NCI-H1105 treated with DMSO at 0.1 percent for 48 hours (cell line): ENCODE measurements around the gene DNAL4.

ENCODE experiments used
- DNase-seq: peaks from one replicate; lab custom pipeline; 2025; lab: John Stamatoyannopoulos, UW

Gene DNAL4, protein sequence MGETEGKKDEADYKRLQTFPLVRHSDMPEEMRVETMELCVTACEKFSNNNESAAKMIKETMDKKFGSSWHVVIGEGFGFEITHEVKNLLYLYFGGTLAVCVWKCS

GRCh38 chr22:38793721-38794466 is at the start of gene DNAL4:
Gene DNAL4, minus strand, starts transcription at chr22:38794143. Its CDS starts 11,412 bp downstream, at chr22:38782731.
- DNase-seq = peak; percentile 95

GRCh38 chr22:38843201-38843656 is 49.3 kb upstream of the DNAL4 start:
- DNase-seq = peak; percentile 52

GRCh38 chr22:38842512-38843200 is 48.7 kb upstream of the DNAL4 start:
- no peak for DNase-seq

DNA sequence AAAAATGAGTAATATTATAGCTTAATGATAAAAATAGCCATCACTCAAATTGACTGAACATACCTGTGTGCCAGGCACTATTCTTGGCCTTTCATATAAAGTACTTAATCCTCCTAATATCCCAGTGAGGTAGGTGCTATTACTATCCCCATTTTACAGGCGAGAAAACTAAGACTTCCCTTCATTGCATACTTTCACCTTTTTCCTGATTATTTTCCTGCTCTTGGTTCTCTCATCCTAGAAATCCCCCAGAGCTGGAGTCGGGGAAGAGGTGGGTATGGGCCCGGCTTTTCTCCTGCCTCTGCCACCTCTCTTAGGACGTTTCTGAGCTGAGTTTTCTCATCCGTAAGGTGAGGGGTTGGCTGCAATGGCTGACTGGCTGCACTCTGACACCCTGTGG is 47.7 kb upstream of the DNAL4 start:
- no peak for DNase-seq

- DNase-seq = peak; percentile 82
Observed at GRCh38 chr22:38841211-38841610, 47.3 kb upstream of the DNAL4 start.

DNA sequence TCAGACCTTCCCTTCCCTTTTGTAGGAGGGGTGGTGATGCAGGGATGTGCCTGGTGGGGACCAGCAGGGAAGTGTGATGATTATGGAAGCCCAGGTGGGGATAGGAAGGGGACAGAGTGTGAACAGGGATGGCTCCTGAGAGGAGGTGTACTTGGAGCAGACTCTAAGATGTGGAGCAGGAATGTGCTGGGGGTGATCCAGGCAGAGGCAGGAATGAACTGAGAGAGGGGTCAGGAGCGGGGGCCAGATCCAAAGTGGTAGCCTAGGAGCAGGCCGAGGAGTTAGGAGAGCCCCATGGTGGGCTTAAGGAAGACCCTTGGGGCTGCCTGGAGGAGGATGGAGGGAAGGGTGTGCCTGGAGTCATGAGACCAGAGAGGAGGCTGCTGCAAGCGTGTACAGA is 46.2 kb upstream of the DNAL4 start:
- DNase-seq = no peak

DNA sequence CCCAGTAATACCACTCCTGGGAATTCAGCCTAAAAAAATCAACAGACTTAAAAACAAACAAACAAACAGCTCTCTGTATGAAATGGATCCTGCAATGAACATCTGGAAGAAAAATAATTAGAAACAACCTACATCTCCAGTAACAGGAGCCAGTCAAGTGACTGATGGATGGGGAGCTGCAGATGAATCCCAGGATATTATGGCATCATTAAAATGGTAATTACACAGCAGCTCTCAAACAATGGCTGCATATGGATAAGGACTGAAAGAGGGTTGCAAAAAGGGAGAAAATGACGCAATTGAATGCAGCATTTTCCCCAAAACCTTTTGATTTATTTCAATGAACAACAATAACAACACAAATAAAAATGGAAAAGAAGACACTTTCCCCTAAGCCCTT is 45.7 kb upstream of the DNAL4 start:
- peak; percentile 76 for DNase-seq

DNA sequence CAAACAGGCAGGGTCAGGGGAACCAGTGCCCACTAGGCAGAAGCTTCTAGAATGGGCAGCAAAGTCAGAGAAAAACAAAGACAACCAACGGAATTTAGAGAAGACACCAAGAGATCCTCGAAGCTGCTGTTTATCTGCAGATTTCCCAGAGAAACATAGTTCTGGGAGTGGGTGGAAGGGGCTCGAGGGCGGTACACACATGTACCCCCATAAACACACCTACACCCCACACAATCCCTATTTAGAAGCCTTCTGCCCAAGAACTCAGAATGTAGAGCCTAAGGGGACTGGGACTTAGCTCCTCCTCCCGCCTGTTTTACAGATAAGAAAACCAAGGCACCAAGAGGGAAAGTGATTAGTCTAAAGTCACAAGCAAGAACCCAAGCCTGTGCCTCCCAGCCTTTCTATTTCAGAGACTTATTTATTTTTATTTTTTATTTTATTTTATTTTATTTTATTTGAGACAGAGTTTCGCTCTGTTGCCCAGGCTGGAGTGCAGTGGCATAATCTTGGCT is 43.5 kb upstream of the DNAL4 start:
- DNase-seq = no peak

DNA sequence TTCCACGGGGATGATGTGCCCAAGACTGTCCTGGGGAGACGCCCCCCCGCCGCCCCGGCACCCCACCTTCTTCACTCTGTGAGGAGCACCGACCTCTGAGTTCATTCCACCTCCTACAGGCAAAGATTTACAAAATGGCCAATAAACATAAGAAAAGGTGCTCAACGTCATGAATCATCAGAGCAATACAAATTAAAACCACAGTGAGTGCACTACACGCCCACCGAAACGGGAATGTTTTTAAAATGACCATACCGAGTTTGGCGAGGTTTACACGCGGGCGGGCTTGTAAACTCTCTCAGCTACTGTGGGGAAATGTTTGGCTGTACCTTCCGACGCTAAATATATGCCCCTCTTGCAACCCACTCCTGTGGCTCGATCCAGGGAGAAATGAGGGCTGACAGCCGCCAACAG is 42.0 kb upstream of the DNAL4 start:
- DNase-seq = no peak

DNA sequence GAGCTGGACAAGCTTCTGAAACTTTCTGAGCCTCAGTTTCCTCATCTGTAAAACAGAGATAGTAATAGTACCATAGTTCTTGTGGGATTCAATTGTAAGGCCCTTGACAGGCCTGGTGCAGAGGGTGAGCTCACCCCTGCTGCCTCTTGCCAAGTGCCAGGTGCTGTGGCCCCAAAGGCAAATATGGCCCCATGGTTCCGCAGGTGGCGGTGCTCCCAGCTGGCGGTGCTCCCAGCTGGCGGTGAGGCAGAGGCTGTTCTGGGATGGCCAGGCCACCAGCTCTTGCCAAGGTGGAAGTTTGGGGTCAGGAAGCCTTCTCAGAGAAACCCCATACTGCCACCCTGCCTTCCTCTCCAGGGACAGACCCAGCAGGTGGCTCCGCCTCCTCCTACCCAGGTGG is 41.0 kb upstream of the DNAL4 start:
- no peak for DNase-seq

DNA sequence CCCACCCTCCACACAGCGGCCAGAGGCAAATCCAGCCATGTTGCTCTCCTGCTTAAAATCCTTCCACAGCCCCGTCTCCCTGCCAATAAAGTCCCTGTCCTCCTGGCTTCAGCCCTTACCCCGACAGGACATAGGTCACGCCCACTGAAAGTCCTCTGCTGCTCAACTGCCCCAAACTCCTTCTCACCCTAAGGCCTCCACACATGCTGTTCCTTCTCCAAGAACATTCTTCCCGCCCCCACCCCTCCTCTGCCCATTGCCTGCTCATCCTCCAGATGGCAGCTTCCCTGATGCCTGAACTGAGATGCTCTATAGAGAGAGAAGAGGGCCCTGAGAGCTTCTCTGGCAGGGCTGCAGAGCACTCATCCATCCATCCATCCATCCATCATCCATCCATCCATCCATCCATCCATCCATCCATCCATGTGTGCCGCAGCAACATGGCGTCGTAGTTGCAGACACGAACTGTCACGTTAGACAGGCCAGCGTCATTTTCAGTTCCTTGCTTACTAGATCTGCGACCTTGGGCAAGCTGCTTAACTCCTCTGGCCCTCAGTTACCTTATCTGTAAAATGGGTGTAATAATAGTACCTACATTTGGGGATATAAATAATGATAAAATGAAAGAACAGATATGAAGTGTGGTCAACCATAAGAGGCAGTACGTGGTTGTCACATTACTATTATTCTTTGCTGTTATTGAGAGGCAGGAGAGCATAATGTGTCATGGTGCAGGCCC is 40.4 kb upstream of the DNAL4 start:
- DNase-seq = no peak

DNA sequence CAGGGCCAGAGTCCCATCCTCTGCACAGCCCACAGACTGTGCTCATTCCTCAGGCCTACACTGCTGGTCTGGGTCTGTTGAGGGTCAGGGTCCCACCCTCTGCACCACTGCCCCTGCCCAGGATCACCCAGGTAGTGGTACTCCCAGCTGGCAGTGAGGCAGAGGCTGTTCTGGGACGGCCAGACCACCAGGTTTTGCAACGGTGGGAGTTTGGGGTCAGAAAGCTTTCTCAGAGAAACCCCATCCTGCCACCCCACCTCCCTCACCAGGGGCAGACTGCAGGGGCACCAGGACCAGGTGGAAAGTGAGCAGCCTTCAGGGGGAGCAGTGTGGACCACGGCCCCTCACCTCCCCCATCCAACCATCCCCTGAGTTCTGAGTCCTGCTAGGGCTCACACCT is 39.1 kb upstream of the DNAL4 start:
- no peak for DNase-seq

- DNase-seq = peak; percentile 73
Observed at GRCh38 chr22:38832005-38832978, 38.3 kb upstream of the DNAL4 start.

DNA sequence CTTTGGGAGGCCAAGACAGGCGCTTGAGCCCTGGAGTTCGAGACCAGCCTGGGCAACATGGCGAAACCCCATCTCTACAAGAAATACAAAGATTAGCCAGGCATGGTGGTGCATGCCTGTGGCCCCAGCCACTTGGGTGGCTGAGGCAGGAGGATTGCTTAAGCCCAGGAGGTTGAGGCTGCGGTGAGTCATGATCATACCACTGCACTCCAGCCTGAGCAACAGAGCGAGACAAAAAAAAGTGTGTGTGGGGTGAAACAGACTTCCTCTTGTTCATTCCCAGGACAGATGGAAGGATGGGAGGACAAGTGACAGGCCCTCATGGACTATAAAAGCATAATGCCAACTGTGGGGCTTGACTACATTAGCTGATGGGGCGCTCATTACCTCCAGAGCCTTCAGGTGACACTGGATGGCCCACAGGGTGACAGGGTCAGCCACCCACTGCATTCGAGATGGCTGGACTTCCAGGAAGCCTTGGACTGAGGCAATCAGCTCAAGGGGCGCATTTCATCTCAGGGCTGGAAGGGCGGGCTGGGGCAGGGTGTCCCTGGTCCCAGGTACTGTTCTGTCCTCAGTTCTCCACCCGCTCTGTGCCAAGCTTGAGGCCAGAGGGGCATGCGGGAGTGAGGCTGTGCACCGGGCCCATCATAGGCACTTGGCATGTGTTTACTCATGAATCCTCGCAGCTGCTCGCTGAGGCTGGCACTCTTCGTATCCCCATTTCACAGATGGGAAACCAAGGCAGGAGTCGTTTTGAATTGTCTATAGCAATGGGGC is 37.4 kb upstream of the DNAL4 start:
- DNase-seq = no peak

DNA sequence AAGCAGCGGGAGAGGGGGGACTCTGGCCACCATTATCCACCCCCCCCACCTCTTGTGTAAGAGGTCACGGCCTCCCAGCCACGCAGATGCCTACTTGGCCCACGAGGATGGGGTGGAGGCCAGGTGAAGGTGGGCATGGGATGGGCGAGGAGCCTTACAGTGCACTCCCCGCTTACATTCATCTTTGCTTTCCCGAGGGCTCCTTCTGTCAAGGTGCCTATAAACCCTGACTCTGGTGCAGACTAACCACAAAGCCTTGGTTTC is 36.8 kb upstream of the DNAL4 start:
- no peak for DNase-seq

DNA sequence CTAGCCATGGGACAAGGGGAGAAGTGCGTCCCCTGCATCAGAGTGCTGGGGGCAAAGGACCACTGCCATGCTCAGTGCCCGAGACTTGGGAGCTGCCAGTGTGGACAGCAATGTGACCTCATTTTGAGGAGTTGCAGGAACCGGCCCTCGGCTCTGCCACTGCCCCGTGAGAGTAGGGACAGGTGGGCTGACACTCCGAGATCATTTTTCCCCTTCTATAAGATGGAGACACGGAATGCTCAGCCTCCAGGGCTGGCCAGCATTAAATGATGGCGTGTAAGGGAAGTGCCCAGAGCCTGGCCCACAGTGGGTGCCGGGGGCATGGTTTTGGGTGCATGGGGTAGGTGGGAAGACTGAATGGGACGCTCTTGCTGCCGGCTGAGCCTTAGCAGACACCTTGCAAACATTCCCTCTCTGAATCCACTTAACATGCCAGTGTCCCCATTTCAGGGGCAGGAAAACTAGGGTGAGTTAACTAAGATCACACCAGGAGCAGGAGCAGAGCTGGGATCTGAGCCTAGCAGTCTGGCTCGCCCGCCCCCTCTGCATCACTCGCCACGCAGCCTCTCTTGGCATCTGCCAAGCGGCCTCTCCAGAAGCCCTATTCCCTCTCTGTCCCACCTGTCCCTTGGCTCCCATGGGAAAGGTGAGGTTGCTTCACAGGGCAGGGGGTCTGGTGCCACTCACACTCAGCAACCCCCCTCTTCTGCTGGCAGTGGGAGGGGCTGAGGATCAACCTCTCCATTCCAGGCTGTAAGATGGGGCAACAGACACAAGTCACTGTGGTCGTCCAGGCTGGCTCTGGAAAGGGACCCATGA is 36.3 kb upstream of the DNAL4 start:
- DNase-seq = no peak

DNA sequence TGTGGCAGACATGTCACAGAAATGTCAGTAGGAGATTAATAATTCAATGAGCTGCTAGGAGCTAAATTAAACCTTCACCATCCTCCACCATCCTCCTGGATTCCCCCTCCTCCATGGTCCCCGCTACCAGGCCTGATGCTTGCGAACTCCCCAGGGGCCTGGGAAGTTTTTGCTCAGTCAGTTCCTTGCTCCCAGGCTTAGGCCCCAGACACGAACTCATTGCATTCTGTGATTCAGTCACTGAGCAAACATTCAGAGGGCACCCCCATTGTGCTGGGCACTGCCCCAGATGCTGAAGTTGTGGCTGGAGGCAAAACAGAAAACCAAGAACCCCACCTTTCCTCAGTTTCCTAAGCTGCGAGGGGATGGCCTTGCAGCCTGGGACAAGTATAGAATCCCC is 35.5 kb upstream of the DNAL4 start:
- no peak for DNase-seq

DNA sequence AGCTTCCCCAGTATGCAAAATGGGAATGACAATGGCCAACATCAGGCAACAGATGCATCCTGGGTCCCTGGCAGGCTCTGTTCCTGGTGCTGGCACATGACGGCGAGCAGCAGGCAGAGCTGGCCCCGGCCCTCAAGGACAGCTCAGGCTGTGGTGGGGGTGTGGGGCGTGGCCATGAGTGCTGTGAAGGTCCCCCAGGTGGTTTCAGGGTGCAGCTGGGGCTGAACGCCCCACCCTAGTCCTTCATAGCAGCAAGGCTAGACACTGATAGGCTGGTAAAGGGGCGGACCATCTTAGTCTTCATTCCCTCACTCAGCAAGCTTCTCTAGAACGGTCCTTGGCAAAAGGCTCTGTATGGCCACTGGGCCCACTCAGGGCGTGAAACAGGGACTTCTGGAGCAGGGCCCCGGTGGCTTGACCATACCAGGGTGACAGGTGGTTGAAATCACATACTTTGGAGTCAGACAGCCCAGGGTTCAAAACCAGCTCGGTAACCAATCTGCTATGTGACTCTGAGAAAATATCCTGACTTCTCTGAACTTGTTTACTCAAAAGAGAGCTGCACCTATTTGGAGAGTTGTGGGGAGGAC is 34.8 kb upstream of the DNAL4 start:
- no peak for DNase-seq

DNA sequence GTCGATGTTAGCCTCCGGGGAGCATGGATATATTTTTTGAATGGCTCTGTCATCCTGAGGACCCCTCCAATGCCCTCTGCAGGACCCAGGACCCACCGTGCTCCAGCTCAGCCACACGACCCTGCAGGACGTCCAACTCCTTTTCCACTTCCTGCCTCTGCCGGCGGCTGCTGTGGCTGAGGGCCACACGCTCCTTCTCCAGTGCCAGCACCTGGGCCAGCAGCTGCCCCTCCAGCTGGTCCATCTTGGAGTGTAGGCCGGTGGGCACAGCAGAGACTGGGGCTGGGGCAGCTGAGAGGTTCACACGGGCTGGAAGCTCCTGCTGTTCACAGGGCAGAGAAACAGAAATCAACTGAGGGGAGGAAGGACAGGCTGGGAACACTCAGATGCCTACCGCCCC is 34.2 kb upstream of the DNAL4 start:
- no peak for DNase-seq
